Panc1 (cell line): ENCODE results near the gene SLC6A4. TPM values are rescaled to one million over a fixed set of nuclear protein-coding genes. Genes with fewer than 3 reads are reported as not detected.

Experiments
- ATAC-seq: fragments of 200-7000 bp; cut with Tn5 transposase; 2 replicates; pipeline ENCODE4 v1.9.1; 2020; ENCODE audit warnings: mild to moderate bottlenecking, moderate library complexity
- BruUV-seq: library from RNA; stranded (reverse); fragments of 400-500 nt; replicated peaks from 2 replicates; lab custom pipeline; 2021; lab: Mats Ljungman, UMichigan
- CTCF ChIA-PET: fragments of 300-600 bp; sonication (Branson Sonifier 250); formaldehyde crosslinking; loops from one replicate; lab custom pipeline; 2022; ENCODE audit warnings: antibody characterized with exemption; lab: Charles Lee
- POLR2A ChIA-PET: fragments of 300-600 bp; sonication (Branson Sonifier 250); formaldehyde crosslinking; loops from one replicate; lab custom pipeline; 2022; ENCODE audit warnings: antibody characterized with exemption; lab: Charles Lee
- DNase-seq: peaks from one replicate; pipeline ENCODE4 v3.0.0-alpha.2; 2010; ENCODE audit warnings: low read depth, low spot score
- H3K27ac ChIP-seq: 2 replicates; pipeline ENCODE4 v1.5.1; 2011; ENCODE audit warnings: mild to moderate bottlenecking, low read length, inconsistent platforms
- H3K27me3 ChIP-seq: fragments of 200-500 bp; sonication (Bioruptor generic); 2 replicates; pipeline ENCODE4 v1.6.0; 2014; ENCODE audit warnings: low read length, inconsistent platforms; ENCODE audit not compliant: control insufficient read depth, insufficient read depth
- H3K36me3 ChIP-seq: fragments of 200-500 bp; sonication (Bioruptor generic); 2 replicates; pipeline ENCODE4 v1.5.1; 2014; ENCODE audit warnings: inconsistent platforms, mild to moderate bottlenecking, low read length, moderate library complexity; ENCODE audit not compliant: control insufficient read depth, insufficient read depth
- H3K4me1 ChIP-seq: 2 replicates; pipeline ENCODE4 v1.5.1; 2011; ENCODE audit warnings: inconsistent platforms, mild to moderate bottlenecking, low read length, moderate library complexity; ENCODE audit not compliant: control insufficient read depth, insufficient read depth
- H3K4me3 ChIP-seq, 2 experiments: 2 replicates each; pipeline ENCODE4 v1.5.1; 2011 to 2012; ENCODE audit warnings: low read depth in 2 of 2, low read length in 2 of 2, mild to moderate bottlenecking in 2 of 2, inconsistent platforms in 1 of 2, moderate library complexity in 1 of 2
- H3K9me3 ChIP-seq: fragments of 200-500 bp; sonication (Bioruptor generic); 2 replicates; pipeline ENCODE4 v1.5.1; 2014; ENCODE audit warnings: low read depth, mild to moderate bottlenecking, inconsistent platforms, low read length, moderate library complexity; ENCODE audit not compliant: control insufficient read depth, insufficient read depth
- POLR2AphosphoS5 ChIP-seq: IDR thresholded peaks from 2 replicates; pipeline ENCODE4 v1.6.1; 2012; ENCODE audit warnings: mild to moderate bottlenecking, low read depth, low read length, moderate library complexity
- SIN3A ChIP-seq: IDR thresholded peaks from 2 replicates; pipeline ENCODE4 v1.6.1; 2012; ENCODE audit warnings: low read depth, mild to moderate bottlenecking, low read length, moderate library complexity, borderline replicate concordance; ENCODE audit not compliant: insufficient read depth
- TCF7L2 ChIP-seq: IDR thresholded peaks from 2 replicates; pipeline ENCODE4 v1.6.1; 2011; ENCODE audit warnings: mild to moderate bottlenecking, low read depth, low read length, inconsistent platforms
- in situ Hi-C: cut with HindIII; loops from 2 replicates; pipeline ENCODE4 v1.10.0; 2016; ENCODE audit warnings: low sequenced_read_pairs, low pct_unique_long_range_greater_than_20kb
- intact Hi-C: fragments of 100-400 bp; cut with micrococcal nuclease; formaldehyde crosslinking; loops from one replicate; pipeline ENCODE4 v1.10.0; 2022; ENCODE audit not compliant: unreplicated experiment
- total RNA-seq: library from RNA; stranded (reverse); gene quantifications from one replicate; pipeline ENCODE4 v1.2.1, GENCODE V29; 2021; ENCODE audit not compliant: unreplicated experiment
- TF ChIP-seq, protein P1 (sequence below): fragments of 450-650 bp; IDR thresholded peaks from 2 replicates; pipeline ENCODE4 v1.5.1; 2017; ENCODE audit warnings: mild to moderate bottlenecking
- TF ChIP-seq, protein P2 (sequence below), 2 experiments: IDR thresholded peaks; 2 replicates each; pipeline ENCODE4 v1.6.1; 2011 to 2012; ENCODE audit warnings: low read depth in 2 of 2, control low read depth in 1 of 2, low read length in 1 of 2, mild to moderate bottlenecking in 1 of 2, moderate library complexity in 1 of 2; ENCODE audit not compliant: insufficient read depth in 1 of 2

The SLC6A4 gene
- total RNA-seq, 1 experiment from 2014 or later = not detected

DNA sequence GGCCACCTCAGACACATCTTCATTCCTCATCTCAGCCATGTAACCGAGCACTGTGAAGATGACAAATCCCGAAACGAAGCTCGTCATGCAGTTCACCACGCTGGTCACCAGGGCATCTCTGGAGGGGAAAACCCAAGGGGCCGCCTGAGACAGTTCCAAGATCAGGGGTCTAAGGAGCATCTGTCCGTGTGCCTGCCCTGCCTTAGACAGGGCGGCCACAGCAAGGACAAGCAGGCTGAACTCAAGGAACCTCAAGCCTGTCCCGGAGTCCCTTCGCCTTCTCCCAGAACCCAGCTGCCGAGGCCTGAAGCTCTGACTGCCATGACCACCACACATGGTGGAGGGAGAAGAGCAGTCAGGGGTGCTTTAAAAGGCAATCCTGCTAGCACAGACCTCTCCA lies 22.7 kb downstream of the SLC6A4 start:
- TF ChIP-seq SIN3A (no peak), POLR2AphosphoS5 (no peak), TCF7L2 (no peak)
- TF ChIP-seq, protein P1, sequence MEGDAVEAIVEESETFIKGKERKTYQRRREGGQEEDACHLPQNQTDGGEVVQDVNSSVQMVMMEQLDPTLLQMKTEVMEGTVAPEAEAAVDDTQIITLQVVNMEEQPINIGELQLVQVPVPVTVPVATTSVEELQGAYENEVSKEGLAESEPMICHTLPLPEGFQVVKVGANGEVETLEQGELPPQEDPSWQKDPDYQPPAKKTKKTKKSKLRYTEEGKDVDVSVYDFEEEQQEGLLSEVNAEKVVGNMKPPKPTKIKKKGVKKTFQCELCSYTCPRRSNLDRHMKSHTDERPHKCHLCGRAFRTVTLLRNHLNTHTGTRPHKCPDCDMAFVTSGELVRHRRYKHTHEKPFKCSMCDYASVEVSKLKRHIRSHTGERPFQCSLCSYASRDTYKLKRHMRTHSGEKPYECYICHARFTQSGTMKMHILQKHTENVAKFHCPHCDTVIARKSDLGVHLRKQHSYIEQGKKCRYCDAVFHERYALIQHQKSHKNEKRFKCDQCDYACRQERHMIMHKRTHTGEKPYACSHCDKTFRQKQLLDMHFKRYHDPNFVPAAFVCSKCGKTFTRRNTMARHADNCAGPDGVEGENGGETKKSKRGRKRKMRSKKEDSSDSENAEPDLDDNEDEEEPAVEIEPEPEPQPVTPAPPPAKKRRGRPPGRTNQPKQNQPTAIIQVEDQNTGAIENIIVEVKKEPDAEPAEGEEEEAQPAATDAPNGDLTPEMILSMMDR = no peak
- TF ChIP-seq, protein P2, sequence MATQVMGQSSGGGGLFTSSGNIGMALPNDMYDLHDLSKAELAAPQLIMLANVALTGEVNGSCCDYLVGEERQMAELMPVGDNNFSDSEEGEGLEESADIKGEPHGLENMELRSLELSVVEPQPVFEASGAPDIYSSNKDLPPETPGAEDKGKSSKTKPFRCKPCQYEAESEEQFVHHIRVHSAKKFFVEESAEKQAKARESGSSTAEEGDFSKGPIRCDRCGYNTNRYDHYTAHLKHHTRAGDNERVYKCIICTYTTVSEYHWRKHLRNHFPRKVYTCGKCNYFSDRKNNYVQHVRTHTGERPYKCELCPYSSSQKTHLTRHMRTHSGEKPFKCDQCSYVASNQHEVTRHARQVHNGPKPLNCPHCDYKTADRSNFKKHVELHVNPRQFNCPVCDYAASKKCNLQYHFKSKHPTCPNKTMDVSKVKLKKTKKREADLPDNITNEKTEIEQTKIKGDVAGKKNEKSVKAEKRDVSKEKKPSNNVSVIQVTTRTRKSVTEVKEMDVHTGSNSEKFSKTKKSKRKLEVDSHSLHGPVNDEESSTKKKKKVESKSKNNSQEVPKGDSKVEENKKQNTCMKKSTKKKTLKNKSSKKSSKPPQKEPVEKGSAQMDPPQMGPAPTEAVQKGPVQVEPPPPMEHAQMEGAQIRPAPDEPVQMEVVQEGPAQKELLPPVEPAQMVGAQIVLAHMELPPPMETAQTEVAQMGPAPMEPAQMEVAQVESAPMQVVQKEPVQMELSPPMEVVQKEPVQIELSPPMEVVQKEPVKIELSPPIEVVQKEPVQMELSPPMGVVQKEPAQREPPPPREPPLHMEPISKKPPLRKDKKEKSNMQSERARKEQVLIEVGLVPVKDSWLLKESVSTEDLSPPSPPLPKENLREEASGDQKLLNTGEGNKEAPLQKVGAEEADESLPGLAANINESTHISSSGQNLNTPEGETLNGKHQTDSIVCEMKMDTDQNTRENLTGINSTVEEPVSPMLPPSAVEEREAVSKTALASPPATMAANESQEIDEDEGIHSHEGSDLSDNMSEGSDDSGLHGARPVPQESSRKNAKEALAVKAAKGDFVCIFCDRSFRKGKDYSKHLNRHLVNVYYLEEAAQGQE (IDR thresholded peaks at IDR 0.05; ENCODE audit: insufficient read depth in 1 of 2, low read depth in 2 of 2, low read length in 1 of 2) = no peak
- Histone ChIP-seq H3K27me3 (no peaks in the 10 kb centered on the region), H3K4me1 (no peaks in the 10 kb centered on the region), H3K9me3 (no peaks in the 10 kb centered on the region), H3K4me3 (no peak overlapping the region), H3K27ac (no peak overlapping the region), H3K36me3 (no peaks in the 10 kb centered on the region)
- in situ Hi-C loops (no loop called here), intact Hi-C loops (no loop called here)
- POLR2A ChIA-PET = no interaction called here
- CTCF ChIA-PET = interaction anchor here (0.6 kb wide), 1 partner anchor 131 kb away, joined by 3 read pairs; no protein-coding TSS in a partner anchor
- BruUV-seq = no TSS peak
- DNase-seq = no peak
- peak; percentile 53; the same call in 1 of the 2 replicates for ATAC-seq

GRCh38 chr17:30211371-30211770 lies 24.1 kb downstream of the SLC6A4 start:
- Histone ChIP-seq H3K36me3 (no peaks in the 10 kb centered on the region), H3K4me1 (no peaks in the 10 kb centered on the region), H3K27ac (no peak overlapping the region), H3K4me3 (no peak overlapping the region), H3K27me3 (no peaks in the 10 kb centered on the region), H3K9me3 (no peaks in the 10 kb centered on the region)
- in situ Hi-C loops (no loop called here), intact Hi-C loops (no loop called here)
- CTCF ChIA-PET = no interaction called here
- BruUV-seq = no TSS peak
- ATAC-seq = no peak
- TF ChIP-seq, protein P2 (IDR thresholded peaks at IDR 0.05; ENCODE audit: insufficient read depth in 1 of 2, low read depth in 2 of 2, low read length in 1 of 2) = no peak
- TF ChIP-seq TCF7L2 (no peak), POLR2AphosphoS5 (no peak), SIN3A (no peak)
- TF ChIP-seq, protein P1 = no peak
- no peak for DNase-seq
- POLR2A ChIA-PET = no interaction called here
